ENCODE data around the gene EXOSC2. TPM values are rescaled to one million over a fixed set of nuclear protein-coding genes. Genes with fewer than 3 reads are reported as not detected.

The EXOSC2 gene
- total and polyA plus RNA-seq, 2 experiments from 2014 or later = 31.0 to 47.4 TPM

- H3K27me3 ChIP-seq = no peaks in the 10 kb centered on the region
- H3K9me3 ChIP-seq (ENCODE audit: low read depth) = no peaks in the 10 kb centered on the region
- H3K4me1 ChIP-seq (ENCODE audit: low read depth) = peaks cover 13% of the 10 kb centered on the region
- no peak overlapping the region for H3K4me3 ChIP-seq
- DNase-seq (ENCODE audit: low read depth in 1 of 2, low spot score in 1 of 2) = no peak
- no peaks in the 10 kb centered on the region for H3K36me3 ChIP-seq
- no peak overlapping the region for H3K27ac ChIP-seq
- TF ChIP-seq CTCF (IDR thresholded peaks at IDR 0.05; ENCODE audit: low read depth, low read length) = no peak
Measured at GRCh38 chr9:130687615-130688014, 6.0 kb upstream of the EXOSC2 start.

GRCh38 chr9:130688072-130688471 lies 5.5 kb upstream of the EXOSC2 start:
- no peaks in the 10 kb centered on the region for H3K9me3 ChIP-seq (ENCODE audit: low read depth)
- H3K4me1 ChIP-seq (ENCODE audit: low read depth) = peaks cover 15% of the 10 kb centered on the region
- TF ChIP-seq CTCF (IDR thresholded peaks at IDR 0.05; ENCODE audit: low read depth, low read length) = no peak
- no peak for DNase-seq (ENCODE audit: low read depth in 1 of 2, low spot score in 1 of 2)
- H3K27me3 ChIP-seq = no peaks in the 10 kb centered on the region
- no peak overlapping the region for H3K4me3 ChIP-seq
- H3K36me3 ChIP-seq = no peaks in the 10 kb centered on the region
- H3K27ac ChIP-seq = no peak overlapping the region

- Histone ChIP-seq H3K27me3 (no peaks in the 10 kb centered on the region), H3K4me3 (no peak overlapping the region), H3K9me3 (ENCODE audit: low read depth) (no peaks in the 10 kb centered on the region), H3K36me3 (no peaks in the 10 kb centered on the region), H3K27ac (no peak overlapping the region), H3K4me1 (ENCODE audit: low read depth) (peaks cover 22% of the 10 kb centered on the region)
- no peak for TF ChIP-seq CTCF (IDR thresholded peaks at IDR 0.05; ENCODE audit: low read depth, low read length)
- no peak for DNase-seq (ENCODE audit: low read depth in 1 of 2, low spot score in 1 of 2)
Measured at GRCh38 chr9:130689572-130689936, 4.0 kb upstream of the EXOSC2 start.

- Histone ChIP-seq H3K36me3 (no peaks in the 10 kb centered on the region), H3K4me1 (ENCODE audit: low read depth) (peaks cover 22% of the 10 kb centered on the region), H3K27ac (peak overlapping the region; percentile 72), H3K27me3 (no peaks in the 10 kb centered on the region), H3K9me3 (ENCODE audit: low read depth) (no peaks in the 10 kb centered on the region), H3K4me3 (no peak overlapping the region)
- no peak for TF ChIP-seq CTCF (IDR thresholded peaks at IDR 0.05; ENCODE audit: low read depth, low read length)
- DNase-seq (ENCODE audit: low read depth in 1 of 2, low spot score in 1 of 2) = peak; percentile 82 to 96
Measured at GRCh38 chr9:130689937-130690700, 3.5 kb upstream of the EXOSC2 start.

- H3K27me3 ChIP-seq = no peaks in the 10 kb centered on the region
- peak in 1 of 2 donors; percentile 91 for DNase-seq (ENCODE audit: low read depth in 1 of 2, low spot score in 1 of 2)
- H3K4me1 ChIP-seq (ENCODE audit: low read depth) = peaks cover 22% of the 10 kb centered on the region
- peaks cover 14% of the 10 kb centered on the region for H3K36me3 ChIP-seq
- H3K27ac ChIP-seq = peak overlapping the region; percentile 31
- H3K9me3 ChIP-seq (ENCODE audit: low read depth) = no peaks in the 10 kb centered on the region
- peak; percentile 20 for TF ChIP-seq CTCF (IDR thresholded peaks at IDR 0.05; ENCODE audit: low read depth, low read length)
- H3K4me3 ChIP-seq = no peak overlapping the region
Measured at GRCh38 chr9:130692321-130692720, 1.3 kb upstream of the EXOSC2 start.

Data from cardiac muscle cell (in vitro differentiated cells and primary cell).